ENCODE measurements around the gene IGSF1.

GRCh38 chrX:131225078-131225477, 64.0 kb downstream of the IGSF1 start:
- TF ChIP-seq CTCF (conservative IDR thresholded peaks at IDR 0.05; ENCODE audit: low read depth, low read length) (no peak), USF2 (IDR thresholded peaks at IDR 0.05; ENCODE audit: low read depth, low read length) (no peak)

All from IMR-90 (cell line).